Lower leg skin (tissue), 4 donors: ENCODE data around the gene PDE3B. TPM values are rescaled to one million over a fixed set of nuclear protein-coding genes. Genes with fewer than 3 reads are reported as not detected.

Experiments
- DNase-seq, 2 donors: peaks; one replicate each; pipeline ENCODE4 v3.0.0-alpha.2; 2019; ENCODE audit warnings: low spot score in 2 of 2
- H3K4me3 ChIP-seq: fragments of 200-600 bp; sonication (generic); 2 replicates; pipeline ENCODE4 v1.5.1; 2017; ENCODE audit warnings: mild to moderate bottlenecking, low read depth; ENCODE audit not compliant: poor library complexity, severe bottlenecking
- POLR2A ChIP-seq, 2 donors: fragments of 450-650 bp; IDR thresholded peaks; one replicate each; pipeline ENCODE4 v1.6.1; 2016 to 2017; ENCODE audit warnings: antibody characterized with exemption in 2 of 2, mild to moderate bottlenecking in 1 of 2, moderate library complexity in 1 of 2
- WGBS, 2 donors: methylation state at CpG; one replicate each; pipeline ENCODE4 v1.1.5; 2018; 5-methylcytosine and 5-hydroxymethylcytosine counted together
- intact Hi-C: fragments of 100-400 bp; cut with DNase I; formaldehyde crosslinking; loops from one replicate; pipeline ENCODE4 v1.15.0; 2023; ENCODE audit warnings: low total_unique reads
- total RNA-seq, 4 donors: library from RNA; depleted of rRNA; stranded (reverse); fragments of >200 nt; gene quantifications; one replicate each; pipeline ENCODE4 v1.1.0, GENCODE V29; 2016
- TF ChIP-seq, protein P1 (sequence below), 3 donors: fragments of 450-650 bp; IDR thresholded peaks; one replicate each; pipeline ENCODE4 v1.5.1; 2016; ENCODE audit warnings: antibody characterized with exemption in 3 of 3, mild to moderate bottlenecking in 3 of 3, moderate library complexity in 2 of 3

The PDE3B gene
- total RNA-seq, 4 donors from 2014 or later, result 0.88 to 4.3 (median 2.1) TPM

GRCh38 chr11:14809466-14809865, 165.9 kb downstream of the PDE3B start:
- TF ChIP-seq, protein P1, sequence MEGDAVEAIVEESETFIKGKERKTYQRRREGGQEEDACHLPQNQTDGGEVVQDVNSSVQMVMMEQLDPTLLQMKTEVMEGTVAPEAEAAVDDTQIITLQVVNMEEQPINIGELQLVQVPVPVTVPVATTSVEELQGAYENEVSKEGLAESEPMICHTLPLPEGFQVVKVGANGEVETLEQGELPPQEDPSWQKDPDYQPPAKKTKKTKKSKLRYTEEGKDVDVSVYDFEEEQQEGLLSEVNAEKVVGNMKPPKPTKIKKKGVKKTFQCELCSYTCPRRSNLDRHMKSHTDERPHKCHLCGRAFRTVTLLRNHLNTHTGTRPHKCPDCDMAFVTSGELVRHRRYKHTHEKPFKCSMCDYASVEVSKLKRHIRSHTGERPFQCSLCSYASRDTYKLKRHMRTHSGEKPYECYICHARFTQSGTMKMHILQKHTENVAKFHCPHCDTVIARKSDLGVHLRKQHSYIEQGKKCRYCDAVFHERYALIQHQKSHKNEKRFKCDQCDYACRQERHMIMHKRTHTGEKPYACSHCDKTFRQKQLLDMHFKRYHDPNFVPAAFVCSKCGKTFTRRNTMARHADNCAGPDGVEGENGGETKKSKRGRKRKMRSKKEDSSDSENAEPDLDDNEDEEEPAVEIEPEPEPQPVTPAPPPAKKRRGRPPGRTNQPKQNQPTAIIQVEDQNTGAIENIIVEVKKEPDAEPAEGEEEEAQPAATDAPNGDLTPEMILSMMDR (IDR thresholded peaks at IDR 0.05), result no peak
- no peak for TF ChIP-seq POLR2A (IDR thresholded peaks at IDR 0.05)
- intact Hi-C loops, result no loop called here
- H3K4me3 ChIP-seq, result no peak overlapping the region

GRCh38 chr11:14812757-14813156, 169.2 kb downstream of the PDE3B start:
- 87 to 94% methylated on average over 3 of the region's 3 CpGs for WGBS, 2 donors
- intact Hi-C loops, result no loop called here
- H3K4me3 ChIP-seq, result no peak overlapping the region
- TF ChIP-seq POLR2A (IDR thresholded peaks at IDR 0.05), result no peak
- TF ChIP-seq, protein P1 (IDR thresholded peaks at IDR 0.05), result no peak
- no peak for DNase-seq

More at GRCh38 chr11:14809466-14809865, 165.9 kb downstream of the PDE3B start:
- no peak for DNase-seq

- intact Hi-C loops, result no loop called here
- no peak for DNase-seq
- H3K4me3 ChIP-seq, result no peak overlapping the region
- no peak for TF ChIP-seq POLR2A (IDR thresholded peaks at IDR 0.05)
- TF ChIP-seq, protein P1 (IDR thresholded peaks at IDR 0.05), result no peak
Measured at GRCh38 chr11:14813516-14813915, 169.9 kb downstream of the PDE3B start.

DNA sequence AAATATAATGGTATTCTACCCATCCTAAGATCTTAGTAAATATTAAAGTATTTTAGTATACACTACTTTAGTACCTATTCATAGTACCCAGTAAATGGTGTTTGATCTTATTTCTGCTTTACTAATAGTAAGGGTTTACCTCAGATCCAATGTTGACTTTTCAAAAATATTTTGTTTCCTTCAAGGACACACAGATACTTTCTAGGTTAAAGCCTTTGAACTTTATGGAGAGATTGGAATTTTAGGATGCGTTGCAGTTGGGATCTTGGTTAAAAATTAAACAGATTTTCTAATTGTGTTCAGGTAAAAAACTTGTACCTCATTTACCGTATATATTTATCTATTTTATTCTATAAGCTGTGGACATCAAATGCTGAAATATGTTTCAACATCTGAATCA, 175.2 kb downstream of the PDE3B start:
- intact Hi-C loops, result no loop called here
- DNase-seq, result no peak
- 93 to 95% methylated on average over 2 of the region's 2 CpGs for WGBS, 2 donors
- TF ChIP-seq, protein P1 (IDR thresholded peaks at IDR 0.05), result no peak
- TF ChIP-seq POLR2A (IDR thresholded peaks at IDR 0.05), result no peak
- H3K4me3 ChIP-seq, result no peak overlapping the region

- no peak overlapping the region for H3K4me3 ChIP-seq
- intact Hi-C loops, result no loop called here
- TF ChIP-seq POLR2A (IDR thresholded peaks at IDR 0.05), result no peak
- TF ChIP-seq, protein P1 (IDR thresholded peaks at IDR 0.05), result no peak
- no peak for DNase-seq
Measured at GRCh38 chr11:14819596-14819995, 176.0 kb downstream of the PDE3B start.

GRCh38 chr11:14821031-14821430, 177.4 kb downstream of the PDE3B start:
- intact Hi-C loops, result no loop called here
- no peak overlapping the region for H3K4me3 ChIP-seq
- DNase-seq, result no peak
- no peak for TF ChIP-seq POLR2A (IDR thresholded peaks at IDR 0.05)
- TF ChIP-seq, protein P1 (IDR thresholded peaks at IDR 0.05), result no peak
